Measurements from ENCODE around the gene CST3. TPM values are rescaled to one million over a fixed set of nuclear protein-coding genes. Genes with fewer than 3 reads are reported as not detected.
"Not testable (repeated sequence)": the region's sequence is repeated elsewhere in the genome, so short reads cannot be mapped to it uniquely, and the experiment has no call there.

Gene CST3
- polyA plus RNA-seq, 1 donor = 101 TPM

DNA sequence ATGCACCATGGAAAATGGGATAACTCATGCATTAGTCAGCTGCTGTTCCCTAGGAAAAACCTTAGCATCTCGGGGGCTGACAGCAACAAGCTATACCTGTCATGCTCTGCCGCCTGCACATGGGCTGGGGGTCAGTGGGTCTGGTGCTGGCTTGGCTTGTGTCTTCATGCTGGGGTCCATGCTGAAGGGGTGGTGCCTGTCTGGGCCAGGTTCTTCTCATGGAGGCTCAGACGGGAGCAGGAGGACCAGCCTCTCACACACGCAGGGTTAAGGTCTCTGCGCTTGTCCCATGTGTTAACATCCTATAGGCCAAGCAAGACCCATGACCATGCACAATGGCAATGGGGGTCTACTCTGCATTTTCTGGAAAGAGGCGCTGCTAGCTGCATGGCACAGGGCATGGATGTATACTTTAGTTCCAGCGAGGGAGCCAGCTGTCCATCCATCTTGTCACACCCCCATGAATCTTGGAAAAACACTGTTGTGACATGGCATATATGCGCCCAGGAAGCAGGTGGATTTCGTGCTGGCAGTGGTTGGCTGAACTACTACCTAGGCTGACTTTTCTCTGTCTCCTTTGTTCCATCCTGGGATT lies 24.6 kb upstream of the CST3 start:
- no peak for DNase-seq (ENCODE audit: low read depth)

DNA sequence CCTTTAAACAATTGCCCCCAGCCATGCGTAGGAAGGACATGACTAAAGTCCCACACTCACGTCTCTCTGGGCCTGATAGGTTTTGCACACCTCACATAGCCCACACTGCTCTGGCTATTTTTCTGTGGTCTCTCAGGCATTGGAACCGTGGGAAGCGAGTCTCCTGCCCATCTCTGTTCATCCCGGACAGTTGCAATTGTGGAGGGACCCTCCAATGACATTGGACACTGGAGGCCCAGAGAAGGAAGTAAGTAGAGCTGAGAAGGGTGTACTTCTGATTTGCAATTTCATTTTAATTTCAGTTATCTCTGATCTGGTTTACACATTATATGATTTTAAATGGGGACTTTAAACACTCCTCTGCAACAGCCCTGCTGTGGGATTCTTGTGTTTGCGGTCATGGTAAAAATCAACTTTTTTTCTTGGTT lies 23.3 kb upstream of the CST3 start:
- DNase-seq (ENCODE audit: low read depth) = no peak

- DNase-seq (ENCODE audit: low read depth) = no peak
Measured at GRCh38 chr20:23659989-23660837, 22.5 kb upstream of the CST3 start.

DNA sequence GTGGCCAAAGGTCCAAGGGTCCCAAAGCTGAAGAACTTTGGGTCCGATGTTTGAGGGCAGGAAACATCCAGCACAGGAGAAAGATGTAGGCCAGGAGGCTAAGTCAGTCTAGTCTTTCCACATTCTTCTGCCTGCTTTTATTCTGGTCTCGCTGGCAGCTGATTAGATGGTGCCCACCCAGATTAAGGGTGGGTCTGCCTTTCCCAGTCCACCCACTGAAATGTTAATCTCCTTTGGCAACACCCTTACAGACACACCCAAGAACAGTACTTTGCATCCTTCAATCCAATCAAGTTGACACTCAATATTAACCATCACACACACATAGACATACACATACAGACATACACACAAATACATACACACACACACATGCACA lies 21.8 kb upstream of the CST3 start:
- not testable (repeated sequence) for DNase-seq (ENCODE audit: low read depth)

GRCh38 chr20:23658989-23659609 lies 21.3 kb upstream of the CST3 start:
- DNase-seq (ENCODE audit: low read depth) = no peak

DNA sequence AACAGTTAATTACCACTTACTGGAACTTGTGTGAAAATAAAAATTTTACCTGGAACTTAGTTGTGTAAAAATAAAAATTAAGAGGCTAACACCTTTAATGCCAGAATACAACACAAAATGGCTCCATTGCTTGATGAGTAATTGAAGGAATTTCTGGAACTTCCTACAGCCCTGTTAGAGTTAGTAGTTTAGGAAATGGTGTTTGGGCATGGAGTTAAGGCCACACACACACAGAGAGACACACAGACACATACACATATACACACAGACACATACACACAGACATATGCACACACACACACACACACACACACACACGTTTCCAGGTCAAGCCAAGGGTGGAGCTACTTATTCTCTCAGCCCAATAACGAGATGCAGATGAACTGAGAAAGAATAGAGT lies 20.6 kb upstream of the CST3 start:
- no peak for DNase-seq (ENCODE audit: low read depth)

DNA sequence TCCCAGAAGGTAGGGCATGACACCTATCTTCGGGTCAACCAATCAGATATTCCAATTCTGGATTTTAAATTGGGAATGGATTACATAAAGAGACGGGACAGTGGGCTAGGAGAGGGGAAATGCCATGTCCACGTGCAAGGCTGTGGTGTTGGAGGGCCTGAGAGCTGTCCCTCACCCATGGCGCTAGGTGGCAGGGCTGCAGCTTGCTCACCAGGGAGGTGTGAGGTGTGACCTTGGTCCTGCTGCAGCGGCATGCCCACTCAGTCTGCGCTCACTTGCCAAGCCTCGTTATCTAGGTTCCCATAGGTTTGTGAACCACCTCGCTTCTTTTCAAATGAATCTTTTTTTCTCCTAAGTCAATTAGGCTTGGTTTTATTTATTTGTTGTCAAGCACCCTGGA lies 19.4 kb upstream of the CST3 start:
- DNase-seq (ENCODE audit: low read depth) = no peak

DNA sequence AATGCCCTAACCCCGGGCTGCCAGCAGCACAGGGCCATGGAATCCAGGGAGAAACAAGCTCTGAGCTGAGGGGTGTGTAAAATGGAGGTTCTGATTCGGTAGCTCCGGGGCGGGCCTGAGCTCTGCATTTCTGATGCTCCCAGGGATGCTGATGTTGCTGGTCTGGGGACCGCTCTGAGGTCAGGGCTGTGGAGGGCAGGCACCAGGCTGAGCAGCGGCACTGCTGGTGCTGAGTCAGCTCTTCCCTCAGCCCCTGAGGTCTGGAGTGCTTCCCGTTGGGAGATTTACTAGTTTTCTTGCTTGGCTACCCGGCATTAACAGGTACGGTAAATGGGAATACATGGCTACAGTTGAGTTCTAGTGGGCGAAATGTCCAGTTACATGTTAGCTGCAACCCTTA lies 18.6 kb upstream of the CST3 start:
- no peak for DNase-seq (ENCODE audit: low read depth)

DNA sequence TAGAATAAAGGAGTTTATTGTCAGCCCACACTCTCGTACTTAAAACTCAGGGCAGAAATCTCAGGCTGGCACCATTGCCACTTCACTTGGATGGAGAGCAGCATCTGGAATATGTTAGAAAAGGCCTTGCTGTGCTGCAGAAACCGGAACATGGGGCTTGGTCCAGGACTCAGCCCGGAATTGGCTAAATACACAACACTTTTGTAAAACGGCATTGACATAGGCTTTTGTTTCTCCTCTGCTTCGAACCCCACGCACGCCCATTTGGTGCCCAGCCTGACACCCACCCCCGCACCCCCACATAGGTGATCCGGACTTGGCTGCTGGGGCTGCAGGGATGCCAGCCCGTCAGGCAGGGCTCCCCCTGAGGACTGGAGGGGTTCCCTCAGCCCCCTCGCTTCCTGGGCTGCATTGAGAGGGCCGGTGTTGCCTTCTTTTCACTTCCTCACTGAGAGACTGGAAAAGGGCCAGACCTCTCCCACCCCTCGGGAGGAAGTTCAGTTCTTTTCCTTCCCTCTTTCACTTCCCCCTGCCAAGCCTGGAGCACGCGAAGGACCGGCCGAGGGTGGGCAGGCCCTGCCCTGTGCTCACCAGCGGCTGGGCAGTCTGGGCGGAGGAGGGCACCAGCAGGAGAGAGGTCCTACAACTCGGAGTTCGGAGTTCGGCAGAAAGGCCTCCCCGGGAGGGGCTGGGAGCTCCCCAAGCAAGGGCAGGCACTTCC lies 17.9 kb upstream of the CST3 start:
- DNase-seq (ENCODE audit: low read depth) = no peak

- DNase-seq (ENCODE audit: low read depth) = no peak
Measured at GRCh38 chr20:23654717-23655116, 17.0 kb upstream of the CST3 start.

- no peak for DNase-seq (ENCODE audit: low read depth)
Measured at GRCh38 chr20:23654000-23654399, 16.2 kb upstream of the CST3 start.

DNA sequence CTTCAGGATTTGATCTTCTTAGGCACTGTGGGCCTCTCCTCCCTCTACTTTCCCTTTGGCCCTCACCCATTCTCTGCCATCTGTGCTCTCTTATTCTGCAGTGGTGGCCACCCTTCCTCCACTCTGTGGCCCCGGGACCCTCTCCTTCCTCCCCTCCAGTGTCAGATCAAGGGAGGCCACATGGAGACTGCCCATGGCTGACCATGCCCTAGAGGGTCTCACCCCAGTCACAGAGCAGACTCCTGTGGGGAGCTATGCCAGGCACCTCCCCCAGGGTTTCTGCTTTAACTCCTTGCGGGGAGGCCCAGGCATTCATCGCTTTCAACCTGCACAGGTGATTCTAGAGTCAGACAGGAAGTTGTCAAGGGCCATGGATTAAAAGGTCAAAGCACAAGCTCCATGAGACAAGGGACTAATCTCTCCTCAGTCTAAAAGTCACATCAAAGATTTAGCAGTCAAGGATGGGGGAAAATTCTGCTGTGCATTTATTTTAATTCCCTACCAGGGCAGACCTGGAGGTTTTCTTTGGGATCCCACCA lies 15.7 kb upstream of the CST3 start:
- DNase-seq (ENCODE audit: low read depth) = no peak

DNA sequence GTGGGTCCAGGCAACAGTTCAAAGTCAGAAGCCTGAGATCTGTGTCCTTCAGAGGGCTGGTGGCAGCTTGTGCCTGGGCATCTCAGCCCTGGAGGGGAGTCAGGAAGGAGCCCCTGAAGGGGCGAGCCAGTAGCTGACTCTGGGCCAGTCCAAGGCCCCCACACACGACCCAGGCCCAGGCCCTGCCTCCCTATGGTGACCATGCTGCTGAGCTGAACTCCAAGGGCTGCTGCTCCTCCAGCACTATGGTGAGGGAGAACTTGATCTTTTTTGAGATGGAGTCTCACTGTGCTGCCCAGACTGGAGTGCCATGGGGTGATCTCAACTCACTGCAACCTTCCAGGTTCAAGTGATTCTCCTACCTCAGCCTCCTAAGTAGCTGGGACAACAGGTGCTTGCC lies 15.2 kb upstream of the CST3 start:
- no peak for DNase-seq (ENCODE audit: low read depth)

DNA sequence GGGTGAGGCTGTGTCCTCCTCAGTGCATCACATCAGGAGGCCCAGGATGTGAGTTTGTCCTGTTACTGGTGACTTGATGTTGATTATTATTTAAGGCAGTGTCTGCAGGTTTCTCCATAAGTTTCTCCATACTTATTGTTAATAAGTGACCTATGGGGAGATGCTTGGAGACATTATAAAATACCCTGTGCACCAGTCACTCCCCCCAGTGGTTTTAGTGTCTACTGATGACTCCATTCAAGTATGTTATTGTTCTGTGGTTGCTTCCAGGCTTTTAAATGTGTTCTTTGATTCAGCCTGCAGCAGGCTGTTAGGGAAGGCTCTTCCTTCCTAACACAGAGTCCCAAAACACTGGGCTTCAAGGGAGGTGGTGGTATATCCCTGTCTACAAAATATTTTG lies 14.6 kb upstream of the CST3 start:
- no peak for DNase-seq (ENCODE audit: low read depth)

DNA sequence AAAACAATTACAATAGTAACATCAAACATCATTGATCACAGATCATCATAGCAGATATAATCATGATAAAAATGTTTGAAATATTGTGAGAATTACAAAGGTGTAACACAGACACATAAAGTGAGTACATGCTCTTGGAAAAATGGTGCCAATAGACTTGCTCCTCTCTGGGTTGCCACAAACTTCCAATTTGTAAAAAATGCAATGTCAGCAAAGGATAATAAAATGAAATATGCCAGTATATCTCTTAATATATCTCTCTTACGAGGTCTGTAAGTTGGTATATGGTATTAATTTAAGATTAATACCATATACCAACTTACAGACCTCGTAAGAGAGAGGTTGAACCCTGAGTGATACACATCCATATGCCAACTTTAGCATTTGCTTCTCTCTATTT lies 13.4 kb upstream of the CST3 start:
- DNase-seq (ENCODE audit: low read depth) = no peak

DNA sequence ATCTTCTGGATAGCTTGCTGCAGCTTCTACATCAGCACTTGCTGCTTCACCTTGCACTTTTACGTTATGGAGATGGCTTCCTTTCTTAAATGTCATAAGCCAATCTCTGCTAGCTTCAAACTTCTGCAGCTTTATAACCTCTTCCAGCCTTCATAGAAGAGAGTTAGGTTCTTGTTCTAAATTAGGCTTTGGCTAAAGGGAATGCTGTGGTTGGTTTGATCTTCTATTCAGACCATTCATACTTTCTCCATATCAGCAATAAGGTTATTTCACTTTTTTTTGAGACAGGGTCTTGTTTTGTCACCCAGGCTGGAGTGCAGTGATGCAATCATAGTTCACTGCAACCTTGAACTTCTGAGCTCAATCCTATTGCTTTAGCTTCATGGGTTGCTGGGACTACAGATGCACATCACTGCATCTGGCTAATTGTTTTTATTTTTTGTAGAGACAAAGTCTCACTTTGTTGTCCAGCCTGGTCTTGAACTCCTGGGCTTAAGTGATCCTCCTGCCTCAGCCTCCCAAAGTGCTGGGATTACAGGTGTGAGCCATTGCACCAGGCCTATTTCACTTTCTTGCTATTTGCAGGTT lies 12.2 kb upstream of the CST3 start:
- DNase-seq (ENCODE audit: low read depth) = no peak

GRCh38 chr20:23649242-23649641 lies 11.5 kb upstream of the CST3 start:
- DNase-seq (ENCODE audit: low read depth) = no peak

DNA sequence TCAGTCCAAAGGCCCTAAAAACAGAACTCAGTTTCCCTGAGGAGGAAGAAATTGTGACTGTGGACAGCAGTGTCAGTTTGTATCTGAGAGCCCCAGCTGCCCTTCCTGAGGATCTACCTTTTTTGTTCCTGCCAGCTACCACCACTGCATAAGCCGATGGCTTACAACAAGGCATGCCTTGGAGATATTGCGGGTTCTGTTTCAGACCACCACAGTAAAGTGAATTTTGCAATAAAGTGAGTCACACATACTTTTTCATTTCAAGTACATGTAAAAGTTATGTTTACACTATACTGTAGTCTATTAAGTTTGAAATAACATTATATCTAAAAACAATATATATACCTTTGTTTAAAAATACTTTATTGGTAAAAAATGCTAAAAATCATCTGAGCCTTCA lies 9.6 kb upstream of the CST3 start:
- DNase-seq (ENCODE audit: low read depth) = no peak

DNA sequence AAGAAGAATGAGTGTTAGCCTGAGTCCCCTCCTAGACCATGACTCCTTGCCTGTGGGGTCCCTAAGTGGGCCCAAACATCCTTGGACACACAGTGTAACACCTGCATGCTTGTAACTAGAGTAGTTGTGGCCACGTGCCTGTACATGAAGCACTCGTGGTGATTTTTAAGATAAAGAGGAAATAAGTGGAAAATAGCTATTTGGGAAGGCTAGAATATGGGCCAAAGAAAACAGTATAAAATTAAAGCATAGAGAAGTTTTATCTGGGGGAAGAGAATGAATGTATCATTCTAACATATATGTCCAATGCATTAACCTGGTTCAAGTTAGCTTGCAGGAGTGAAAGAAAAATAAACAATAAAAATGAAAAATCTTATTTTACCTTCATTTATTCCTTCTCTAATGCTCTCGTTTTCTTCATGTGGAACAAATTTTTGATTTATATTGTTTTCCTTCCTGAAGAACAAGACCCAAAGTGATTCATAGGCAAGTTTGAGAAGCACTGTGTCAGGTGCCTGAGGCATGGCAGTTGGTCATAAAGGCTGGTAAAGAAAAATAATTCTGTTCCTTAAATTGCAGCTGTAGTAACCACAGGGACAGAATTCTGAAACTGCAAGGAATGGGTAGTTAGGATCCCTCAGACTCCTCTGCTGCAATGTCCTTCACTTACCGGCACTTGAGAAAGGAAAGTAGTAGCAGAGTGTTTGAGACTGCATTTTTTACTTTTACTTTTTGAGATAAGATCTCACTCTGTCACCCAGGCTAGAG lies 8.5 kb upstream of the CST3 start:
- DNase-seq (ENCODE audit: low read depth) = no peak

GRCh38 chr20:23645575-23645974 lies 7.8 kb upstream of the CST3 start:
- no peak for DNase-seq (ENCODE audit: low read depth)

DNA sequence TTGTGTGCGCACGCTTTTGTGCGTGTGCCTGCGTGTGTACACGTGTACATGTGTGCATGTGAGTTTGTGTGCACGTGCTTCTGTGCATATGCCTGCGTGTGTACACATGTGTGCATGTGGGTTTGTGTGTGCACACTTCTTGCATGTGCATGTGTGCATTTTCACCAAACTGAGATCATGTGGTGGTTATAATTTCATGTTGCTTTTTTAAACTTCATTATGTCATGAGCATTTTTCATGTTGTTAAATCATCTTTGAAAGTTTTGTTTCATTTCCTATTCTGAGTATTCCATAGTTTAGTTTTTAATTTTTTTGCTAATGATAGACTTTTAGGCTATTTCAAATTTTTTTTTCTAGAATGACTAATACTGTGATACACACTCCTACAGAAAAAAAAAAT lies 6.4 kb upstream of the CST3 start:
- DNase-seq (ENCODE audit: low read depth) = no peak

Measured in forelimb muscle (tissue), 1 donor.